Measurements from ENCODE around the gene OR2G2.

The OR2G2 gene

GRCh38 chr1:247588060-247588459 is at the start of gene OR2G2:
Gene OR2G2, plus strand, starts transcription at chr1:247588360. Its CDS starts 0 bp downstream, at chr1:247588360.
- no peak for DNase-seq

GRCh38 chr1:247538561-247538960 is 49.6 kb upstream of the OR2G2 start:
- DNase-seq, result no peak

- no peak for DNase-seq
These were observed 48.9 kb upstream of the OR2G2 start for GRCh38 chr1:247539215-247539614.

- no peak for DNase-seq
These were observed 47.6 kb upstream of the OR2G2 start for GRCh38 chr1:247540581-247540980.

- no peak for DNase-seq
These were observed 45.3 kb upstream of the OR2G2 start for GRCh38 chr1:247542811-247543210.

- no peak for DNase-seq
These were observed 40.1 kb upstream of the OR2G2 start for GRCh38 chr1:247548092-247548491.

GRCh38 chr1:247548769-247549182 is 39.4 kb upstream of the OR2G2 start, which contains the start of gene GCSAML:
Gene GCSAML, plus strand, starts transcription at chr1:247549134. Its CDS starts 58 bp downstream, at chr1:247549192.
- no peak for DNase-seq

- DNase-seq, result no peak
These were observed 36.4 kb upstream of the OR2G2 start for GRCh38 chr1:247551721-247552120.

GRCh38 chr1:247552231-247552630 is 35.9 kb upstream of the OR2G2 start:
- DNase-seq, result no peak

- no peak for DNase-seq
These were observed 30.1 kb upstream of the OR2G2 start for GRCh38 chr1:247557926-247558674.

GRCh38 chr1:247561711-247562110 is 26.4 kb upstream of the OR2G2 start:
- DNase-seq, result no peak

- no peak for DNase-seq
These were observed 26.0 kb upstream of the OR2G2 start for GRCh38 chr1:247562198-247562597.

- no peak for DNase-seq
These were observed 13.9 kb upstream of the OR2G2 start for GRCh38 chr1:247574236-247574635.

- DNase-seq, result no peak
These were observed 13.5 kb upstream of the OR2G2 start for GRCh38 chr1:247574664-247575063.

- DNase-seq, result no peak
These were observed 11.6 kb upstream of the OR2G2 start for GRCh38 chr1:247576514-247576913.

GRCh38 chr1:247578946-247579460 is 9.2 kb upstream of the OR2G2 start:
- no peak for DNase-seq

- DNase-seq, result no peak
These were observed 17.1 kb downstream of the OR2G2 start, which contains the start of gene OR2G3 for GRCh38 chr1:247605286-247605685. Gene OR2G3, plus strand, starts transcription at chr1:247605586. Its CDS starts 0 bp downstream, at chr1:247605586.

GRCh38 chr1:247613405-247613804 is 25.2 kb downstream of the OR2G2 start:
- DNase-seq, result no peak

- no peak for DNase-seq
These were observed 26.5 kb downstream of the OR2G2 start for GRCh38 chr1:247614625-247615024.

GRCh38 chr1:247627951-247628350 is 39.8 kb downstream of the OR2G2 start:
- DNase-seq, result no peak

- DNase-seq, result no peak
These were observed 49.9 kb downstream of the OR2G2 start for GRCh38 chr1:247638011-247638410.

GRCh38 chr1:247638781-247639180 is 50.6 kb downstream of the OR2G2 start:
- no peak for DNase-seq

Data from stimulated activated CD8-positive, alpha-beta memory T cell treated with anti-CD3 and anti-CD28 coated beads, Interleukin-4, amount 100 ng/mL, for 48 hours (primary cell).